Peyer's patch (tissue), 4 donors: ENCODE data around the gene DENND2D.

Experiments used
- CTCF ChIP-seq, 6 experiments: fragments of 450-650 bp in 4 of 6; fragments of 200-600 bp in 2 of 6; sonication (generic) in 1 of 6; IDR thresholded peaks; one replicate each; pipeline ENCODE4 v1.5.1; 2017 to 2019; ENCODE audit warnings: antibody characterized with exemption in 6 of 6, mild to moderate bottlenecking in 3 of 6, moderate library complexity in 1 of 6
- POLR2A ChIP-seq, 2 donors: fragments of 450-650 bp; IDR thresholded peaks; one replicate each; pipeline ENCODE4 v1.5.1; 2017; ENCODE audit warnings: antibody characterized with exemption in 2 of 2, mild to moderate bottlenecking in 2 of 2, moderate library complexity in 2 of 2

DNA sequence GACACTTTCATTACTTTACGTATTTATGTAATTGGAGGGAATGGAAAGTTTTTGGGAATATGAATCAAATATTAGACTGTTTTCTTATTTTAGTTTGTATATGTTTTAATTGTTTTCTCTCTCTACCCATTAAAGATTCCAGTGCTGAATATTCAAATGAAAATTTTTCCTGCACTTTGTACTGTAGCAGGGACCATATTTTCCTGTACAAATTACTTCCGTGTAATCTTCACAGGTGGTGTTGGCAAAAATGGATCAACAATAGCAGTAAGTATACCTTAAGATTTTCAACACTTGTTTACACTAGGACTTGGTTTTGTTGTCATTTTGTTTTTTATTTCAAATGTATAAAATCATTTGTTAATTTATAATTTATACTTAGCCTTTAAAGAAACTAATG is 18.4 kb downstream of the DENND2D start:
- no peak for TF ChIP-seq CTCF (IDR thresholded peaks at IDR 0.05)
- TF ChIP-seq POLR2A (IDR thresholded peaks at IDR 0.05): no peak
